Activated naive CD8-positive, alpha-beta T cell treated with anti-CD3 and anti-CD28 coated beads, Interleukin-2, amount 50 U/mL, for 24 hours (primary cell): ENCODE results near the gene KIF1C.
"Not testable (repeated sequence)": the region's sequence is repeated elsewhere in the genome, so short reads cannot be mapped to it uniquely, and the experiment has no call there.

ENCODE experiments used
- ATAC-seq: fragments of 150-1000 bp; cut with Tn5 transposase; one replicate; pipeline ENCODE4 v1.10.0; 2021
- DNase-seq: peaks from one replicate; pipeline ENCODE4 v3.0.0; 2021
- H3K27ac Mint-ChIP-seq: one replicate; pipeline ENCODE4 v1.8.0; 2021; ENCODE audit warnings: mild to moderate bottlenecking, mixed read lengths
- H3K27me3 Mint-ChIP-seq: one replicate; pipeline ENCODE4 v1.8.0; 2021; ENCODE audit warnings: mixed read lengths
- H3K36me3 Mint-ChIP-seq: one replicate; pipeline ENCODE4 v1.8.0; 2021; ENCODE audit warnings: low read depth, mixed read lengths
- H3K4me1 Mint-ChIP-seq: one replicate; pipeline ENCODE4 v1.8.0; 2021; ENCODE audit warnings: mixed read lengths
- H3K4me3 Mint-ChIP-seq: one replicate; pipeline ENCODE4 v1.8.0; 2021; ENCODE audit warnings: mild to moderate bottlenecking, moderate library complexity, mixed read lengths
- H3K9me3 Mint-ChIP-seq: one replicate; pipeline ENCODE4 v1.8.0; 2021; ENCODE audit warnings: mixed read lengths

The KIF1C gene

GRCh38 chr17:5002121-5002788 lies 4.5 kb downstream of the KIF1C start:
- Mint-ChIP-seq H3K27ac (no peak overlapping the region), H3K36me3 (peaks cover 27% of the 10 kb centered on the region), H3K27me3 (no peaks in the 10 kb centered on the region), H3K4me1 (peaks cover 9% of the 10 kb centered on the region), H3K4me3 (no peak overlapping the region), H3K9me3 (no peaks in the 10 kb centered on the region)
- DNase-seq (no peak), ATAC-seq (no peak)

- Mint-ChIP-seq H3K9me3 (no peaks in the 10 kb centered on the region), H3K27me3 (no peaks in the 10 kb centered on the region), H3K27ac (no peak overlapping the region), H3K4me3 (no peak overlapping the region), H3K36me3 (peaks cover 33% of the 10 kb centered on the region), H3K4me1 (peaks cover 9% of the 10 kb centered on the region)
- DNase-seq (no peak), ATAC-seq (no peak)
These were observed 5.6 kb downstream of the KIF1C start for GRCh38 chr17:5003214-5003867.

- peaks cover 35% of the 10 kb centered on the region for H3K36me3 Mint-ChIP-seq
- DNase-seq = no peak
- ATAC-seq = peak; percentile 84
- H3K4me1 Mint-ChIP-seq = peaks cover 18% of the 10 kb centered on the region
- no peaks in the 10 kb centered on the region for H3K9me3 Mint-ChIP-seq
- H3K4me3 Mint-ChIP-seq = no peak overlapping the region
- H3K27me3 Mint-ChIP-seq = no peaks in the 10 kb centered on the region
- peak overlapping the region; percentile 77 for H3K27ac Mint-ChIP-seq
These were observed 14.2 kb downstream of the KIF1C start for GRCh38 chr17:5011928-5012327.

- DNase-seq (no peak), ATAC-seq (no peak)
- H3K9me3 Mint-ChIP-seq = no peaks in the 10 kb centered on the region
- H3K4me3 Mint-ChIP-seq = no peak overlapping the region
- peaks cover 26% of the 10 kb centered on the region for H3K4me1 Mint-ChIP-seq
- H3K27ac Mint-ChIP-seq = no peak overlapping the region
- H3K27me3 Mint-ChIP-seq = no peaks in the 10 kb centered on the region
- H3K36me3 Mint-ChIP-seq = peaks cover 26% of the 10 kb centered on the region
These were observed 16.6 kb downstream of the KIF1C start for GRCh38 chr17:5014357-5014756.

GRCh38 chr17:5019475-5019956 lies 21.8 kb downstream of the KIF1C start:
- peak overlapping the region; percentile 36 for H3K27ac Mint-ChIP-seq
- no peak overlapping the region for H3K4me3 Mint-ChIP-seq
- H3K27me3 Mint-ChIP-seq = no peaks in the 10 kb centered on the region
- peaks cover 16% of the 10 kb centered on the region for H3K4me1 Mint-ChIP-seq
- no peaks in the 10 kb centered on the region for H3K9me3 Mint-ChIP-seq
- peaks cover 17% of the 10 kb centered on the region for H3K36me3 Mint-ChIP-seq
- peak; percentile 42 for DNase-seq
- ATAC-seq = peak; percentile 89

- Mint-ChIP-seq H3K4me3 (no peak overlapping the region), H3K9me3 (no peaks in the 10 kb centered on the region), H3K4me1 (peaks cover 16% of the 10 kb centered on the region), H3K36me3 (peaks cover 14% of the 10 kb centered on the region), H3K27ac (no peak overlapping the region), H3K27me3 (no peaks in the 10 kb centered on the region)
- DNase-seq (no peak), ATAC-seq (no peak)
These were observed 22.8 kb downstream of the KIF1C start for GRCh38 chr17:5020502-5021023.

GRCh38 chr17:5022171-5022711 lies 24.5 kb downstream of the KIF1C start:
- Mint-ChIP-seq H3K9me3 (no peaks in the 10 kb centered on the region), H3K27me3 (no peaks in the 10 kb centered on the region), H3K4me3 (no peak overlapping the region), H3K4me1 (peaks cover 8% of the 10 kb centered on the region), H3K27ac (no peak overlapping the region), H3K36me3 (peaks cover 7% of the 10 kb centered on the region)
- ATAC-seq (no peak), DNase-seq (no peak)

- H3K9me3 Mint-ChIP-seq = no peaks in the 10 kb centered on the region
- ATAC-seq (no peak), DNase-seq (no peak)
- H3K4me1 Mint-ChIP-seq = peaks cover 7% of the 10 kb centered on the region
- peaks cover 7% of the 10 kb centered on the region for H3K36me3 Mint-ChIP-seq
- H3K27me3 Mint-ChIP-seq = no peaks in the 10 kb centered on the region
- H3K27ac Mint-ChIP-seq = no peak overlapping the region
- H3K4me3 Mint-ChIP-seq = no peak overlapping the region
These were observed 25.9 kb downstream of the KIF1C start for GRCh38 chr17:5023588-5024147.

GRCh38 chr17:5024604-5025003 lies 26.9 kb downstream of the KIF1C start:
- ATAC-seq = no peak
- no peaks in the 10 kb centered on the region for H3K27me3 Mint-ChIP-seq
- DNase-seq = no peak
- no peak overlapping the region for H3K4me3 Mint-ChIP-seq
- H3K27ac Mint-ChIP-seq = no peak overlapping the region
- peaks cover 7% of the 10 kb centered on the region for H3K36me3 Mint-ChIP-seq
- no peaks in the 10 kb centered on the region for H3K4me1 Mint-ChIP-seq
- no peaks in the 10 kb centered on the region for H3K9me3 Mint-ChIP-seq

- DNase-seq (no peak), ATAC-seq (no peak)
- peaks cover 17% of the 10 kb centered on the region for H3K4me1 Mint-ChIP-seq
- no peaks in the 10 kb centered on the region for H3K9me3 Mint-ChIP-seq
- no peak overlapping the region for H3K27ac Mint-ChIP-seq
- no peak overlapping the region for H3K4me3 Mint-ChIP-seq
- no peaks in the 10 kb centered on the region for H3K27me3 Mint-ChIP-seq
- H3K36me3 Mint-ChIP-seq = peaks cover 5% of the 10 kb centered on the region
These were observed 29.5 kb downstream of the KIF1C start for GRCh38 chr17:5027299-5027698.

- Mint-ChIP-seq H3K9me3 (no peaks in the 10 kb centered on the region), H3K4me1 (peaks cover 17% of the 10 kb centered on the region), H3K27ac (no peak overlapping the region), H3K27me3 (no peaks in the 10 kb centered on the region), H3K36me3 (peaks cover 4% of the 10 kb centered on the region), H3K4me3 (no peak overlapping the region)
- ATAC-seq (no peak), DNase-seq (no peak)
These were observed 30.2 kb downstream of the KIF1C start for GRCh38 chr17:5027916-5028315.

- Mint-ChIP-seq H3K27ac (peak overlapping the region; percentile 74), H3K4me1 (peaks cover 17% of the 10 kb centered on the region)
- H3K36me3 Mint-ChIP-seq, H3K9me3 Mint-ChIP-seq, H3K4me3 Mint-ChIP-seq, DNase-seq, ATAC-seq, H3K27me3 Mint-ChIP-seq: not testable (repeated sequence)
These were observed 32.4 kb downstream of the KIF1C start for GRCh38 chr17:5030168-5030567.

- ATAC-seq = peak; percentile 92
These were observed 33.8 kb downstream of the KIF1C start for GRCh38 chr17:5031365-5032082.

GRCh38 chr17:5032865-5033264 lies 35.1 kb downstream of the KIF1C start:
- H3K36me3 Mint-ChIP-seq = no peaks in the 10 kb centered on the region
- H3K27ac Mint-ChIP-seq = no peak overlapping the region
- ATAC-seq = no peak
- H3K27me3 Mint-ChIP-seq = peaks cover 7% of the 10 kb centered on the region
- DNase-seq = no peak
- no peak overlapping the region for H3K4me3 Mint-ChIP-seq
- peaks cover 17% of the 10 kb centered on the region for H3K4me1 Mint-ChIP-seq
- no peaks in the 10 kb centered on the region for H3K9me3 Mint-ChIP-seq

More at GRCh38 chr17:5031365-5032082, 33.8 kb downstream of the KIF1C start:
- Mint-ChIP-seq H3K9me3 (no peaks in the 10 kb centered on the region), H3K27me3 (peaks cover 7% of the 10 kb centered on the region), H3K4me1 (peaks cover 17% of the 10 kb centered on the region), H3K27ac (peak overlapping the region; percentile 74), H3K4me3 (peak overlapping the region; percentile 58), H3K36me3 (no peaks in the 10 kb centered on the region)
- DNase-seq = peak; percentile 86
